CD4-positive, alpha-beta T cell treated with Interferon gamma for 1 hour (primary cell): ENCODE results near the gene ABHD1.
"Not testable (repeated sequence)": the region's sequence is repeated elsewhere in the genome, so short reads cannot be mapped to it uniquely, and the experiment has no call there.

ENCODE experiments used
- DNase-seq: peaks from one replicate; pipeline ENCODE4 v3.0.0-alpha.2; 2020

The ABHD1 gene

GRCh38 chr2:27174638-27175037, 51.0 kb downstream of the ABHD1 start:
- DNase-seq: no peak

DNA sequence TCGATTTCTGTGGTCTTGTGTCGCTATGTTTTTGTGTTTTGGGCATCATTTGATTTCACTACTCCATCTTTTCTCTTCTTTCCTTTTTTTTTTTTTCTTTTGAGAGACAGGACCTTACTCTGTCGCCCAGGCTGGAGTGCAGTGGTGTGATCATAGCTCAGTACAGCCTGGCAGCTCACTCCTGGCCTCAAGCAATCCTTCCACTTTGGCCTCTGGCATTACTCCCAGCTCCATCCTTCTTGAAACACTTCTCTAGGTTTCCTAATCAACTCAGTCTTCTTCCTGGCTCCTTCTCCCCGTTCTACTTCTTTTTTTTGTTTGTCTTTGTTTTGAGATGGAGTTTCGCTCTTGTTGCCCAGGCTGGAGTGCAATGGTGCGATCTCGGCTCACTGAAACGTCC, 51.7 kb downstream of the ABHD1 start:
- DNase-seq: no peak

- not testable (repeated sequence) for DNase-seq
Measured at GRCh38 chr2:27175781-27176180, 52.2 kb downstream of the ABHD1 start.

- DNase-seq: no peak
Measured at GRCh38 chr2:27177441-27178351, 54.1 kb downstream of the ABHD1 start.

- DNase-seq: no peak
Measured at GRCh38 chr2:27178469-27178868, 54.9 kb downstream of the ABHD1 start.

DNA sequence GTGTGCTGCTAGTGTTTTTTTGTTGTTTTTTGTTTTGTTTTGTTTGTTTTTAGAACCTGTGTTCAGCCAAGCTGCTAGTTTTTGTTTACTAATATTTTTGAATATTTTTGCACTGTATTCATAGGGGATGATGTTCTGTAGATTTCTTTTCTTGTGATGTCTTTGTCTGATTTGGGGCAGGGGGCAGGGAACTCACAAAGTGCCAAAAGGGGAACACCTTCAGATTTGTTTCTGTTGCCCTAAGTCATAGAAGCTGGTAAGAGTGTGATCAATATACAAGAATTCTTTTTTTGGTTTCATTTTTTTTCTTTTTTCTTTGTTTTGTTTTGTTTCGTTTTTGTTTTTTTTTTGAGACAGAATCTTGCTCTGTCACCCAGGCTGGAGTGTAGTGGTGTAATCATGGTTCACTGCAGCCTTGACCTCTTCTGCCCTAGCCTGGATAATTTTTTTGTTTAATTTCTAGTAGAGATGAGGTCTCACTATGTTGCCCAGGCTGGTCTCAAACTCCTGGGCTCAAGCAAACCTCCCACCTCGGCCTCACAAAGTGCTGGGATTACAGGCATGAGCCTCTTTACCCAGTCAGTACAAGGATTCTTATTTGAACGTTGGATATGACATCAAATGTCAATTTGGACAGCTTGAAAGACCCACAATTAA, 55.9 kb downstream of the ABHD1 start:
- DNase-seq: no peak
